Measurements from ENCODE around the gene MAD2L2.
A peak's percentile ranks its signal among the peaks of the same experiment; 100 is the strongest.

The MAD2L2 gene

GRCh38 chr1:11690397-11691301 is 9.7 kb upstream of the MAD2L2 start:
- Histone ChIP-seq H3K27ac (ENCODE audit: low read depth, low read length) (no peak overlapping the region), H3K4me3 (ENCODE audit: low read length) (no peak overlapping the region), H3K27me3 (ENCODE audit: control insufficient read depth, insufficient read depth, low read length) (peaks cover 20% of the 10 kb centered on the region), H3K4me1 (ENCODE audit: control insufficient read depth, insufficient read depth, low read length) (no peaks in the 10 kb centered on the region), H3K36me3 (ENCODE audit: control insufficient read depth, insufficient read depth, low read length) (no peaks in the 10 kb centered on the region), H3K9ac (ENCODE audit: low read length) (no peak overlapping the region)

GRCh38 chr1:11688506-11688905 is 7.6 kb upstream of the MAD2L2 start:
- Histone ChIP-seq H3K36me3 (ENCODE audit: control insufficient read depth, insufficient read depth, low read length) (no peaks in the 10 kb centered on the region), H3K4me1 (ENCODE audit: control insufficient read depth, insufficient read depth, low read length) (no peaks in the 10 kb centered on the region), H3K27ac (ENCODE audit: low read depth, low read length) (no peak overlapping the region), H3K9ac (ENCODE audit: low read length) (no peak overlapping the region), H3K27me3 (ENCODE audit: control insufficient read depth, insufficient read depth, low read length) (peaks cover 14% of the 10 kb centered on the region), H3K4me3 (ENCODE audit: low read length) (no peak overlapping the region)

- no peaks in the 10 kb centered on the region for H3K4me1 ChIP-seq (ENCODE audit: control insufficient read depth, insufficient read depth, low read length)
- H3K27me3 ChIP-seq (ENCODE audit: control insufficient read depth, insufficient read depth, low read length): peaks cover under 1% of the 10 kb centered on the region
Measured at GRCh38 chr1:11685210-11685752, 4.3 kb upstream of the MAD2L2 start.

GRCh38 chr1:11684070-11684469 is 3.1 kb upstream of the MAD2L2 start:
- H3K27me3 ChIP-seq (ENCODE audit: control insufficient read depth, insufficient read depth, low read length): no peaks in the 10 kb centered on the region
- no peak overlapping the region for H3K4me3 ChIP-seq (ENCODE audit: low read length)
- H3K27ac ChIP-seq (ENCODE audit: low read depth, low read length): no peak overlapping the region
- H3K36me3 ChIP-seq (ENCODE audit: control insufficient read depth, insufficient read depth, low read length): no peaks in the 10 kb centered on the region
- H3K9ac ChIP-seq (ENCODE audit: low read length): no peak overlapping the region
- no peaks in the 10 kb centered on the region for H3K4me1 ChIP-seq (ENCODE audit: control insufficient read depth, insufficient read depth, low read length)

More at GRCh38 chr1:11685210-11685752, 4.3 kb upstream of the MAD2L2 start:
- H3K36me3 ChIP-seq (ENCODE audit: control insufficient read depth, insufficient read depth, low read length): no peaks in the 10 kb centered on the region
- no peak overlapping the region for H3K9ac ChIP-seq (ENCODE audit: low read length)
- no peak overlapping the region for H3K27ac ChIP-seq (ENCODE audit: low read depth, low read length)
- H3K4me3 ChIP-seq (ENCODE audit: low read length): no peak overlapping the region

GRCh38 chr1:11682799-11683198 is 1.9 kb upstream of the MAD2L2 start:
- Histone ChIP-seq H3K27ac (ENCODE audit: low read depth, low read length) (no peak overlapping the region), H3K4me3 (ENCODE audit: low read length) (no peak overlapping the region), H3K36me3 (ENCODE audit: control insufficient read depth, insufficient read depth, low read length) (no peaks in the 10 kb centered on the region), H3K27me3 (ENCODE audit: control insufficient read depth, insufficient read depth, low read length) (no peaks in the 10 kb centered on the region), H3K4me1 (ENCODE audit: control insufficient read depth, insufficient read depth, low read length) (no peaks in the 10 kb centered on the region), H3K9ac (ENCODE audit: low read length) (no peak overlapping the region)

DNA sequence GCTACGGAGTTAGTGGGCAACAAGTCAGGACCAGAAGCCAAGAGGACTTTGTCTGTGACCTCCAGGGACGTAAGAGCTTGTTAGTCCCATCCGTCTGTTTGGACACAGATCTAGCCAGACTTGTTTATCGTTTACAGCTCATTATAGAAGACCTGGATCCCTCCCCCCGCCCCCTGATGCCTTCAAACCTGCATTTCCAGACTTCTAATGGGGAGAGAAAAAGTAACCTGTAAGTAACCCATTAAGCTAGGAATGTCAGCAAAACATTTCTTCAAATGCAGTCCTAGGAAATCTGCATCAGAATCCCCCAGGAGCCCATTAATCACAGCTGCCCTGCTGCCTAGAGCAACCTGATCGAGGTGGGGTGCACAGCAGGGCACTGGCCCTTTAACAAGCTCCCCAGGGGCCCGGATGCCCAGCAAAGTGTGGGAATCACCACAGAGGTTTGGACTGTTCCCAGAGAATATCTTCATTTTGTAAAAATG is 1.4 kb upstream of the MAD2L2 start:
- Histone ChIP-seq H3K27me3 (ENCODE audit: control insufficient read depth, insufficient read depth, low read length) (no peaks in the 10 kb centered on the region), H3K4me3 (ENCODE audit: low read length) (no peak overlapping the region), H3K27ac (ENCODE audit: low read depth, low read length) (no peak overlapping the region), H3K4me1 (ENCODE audit: control insufficient read depth, insufficient read depth, low read length) (no peaks in the 10 kb centered on the region), H3K36me3 (ENCODE audit: control insufficient read depth, insufficient read depth, low read length) (no peaks in the 10 kb centered on the region), H3K9ac (ENCODE audit: low read length) (no peak overlapping the region)

DNA sequence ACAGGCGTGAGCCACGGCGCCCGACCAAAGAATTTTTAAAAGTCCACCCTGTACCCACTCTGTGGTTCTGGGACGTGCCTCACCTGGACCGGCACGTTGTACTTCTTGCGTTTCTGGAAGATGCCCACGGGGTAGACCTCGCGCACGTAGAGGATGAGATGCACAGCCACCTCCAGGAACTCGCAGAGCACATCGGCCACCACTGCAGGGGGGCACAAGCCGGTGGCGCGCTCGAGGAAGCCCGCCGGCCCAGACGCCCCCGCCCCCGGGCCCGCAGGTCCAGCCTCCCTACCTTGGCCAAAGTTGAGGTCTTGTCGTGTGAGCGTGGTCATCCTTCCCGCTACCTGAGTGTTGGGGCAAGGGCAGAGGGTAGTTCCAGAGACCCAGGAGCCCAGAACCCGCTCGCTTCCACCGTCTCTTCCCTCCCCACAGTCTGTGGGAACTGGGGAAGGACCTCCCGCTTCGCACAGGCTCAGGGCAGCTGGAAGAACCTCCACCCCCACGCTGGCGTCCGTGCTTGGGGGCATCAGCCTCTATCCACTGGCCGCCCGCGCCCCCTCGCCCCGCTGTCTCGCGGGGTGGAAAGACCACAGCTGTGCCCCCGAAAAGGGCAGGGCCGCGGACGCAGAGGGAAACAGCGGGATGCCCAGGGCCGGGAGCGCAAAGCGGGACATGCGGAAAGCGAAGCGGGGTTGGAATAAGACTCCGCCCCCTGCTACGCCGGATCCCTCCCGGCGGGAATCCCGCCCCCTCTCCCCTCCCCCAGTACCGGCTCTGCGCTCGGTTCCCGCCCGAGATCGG is 478 bp downstream of the MAD2L2 start:
- Histone ChIP-seq H3K4me3 (ENCODE audit: low read length) (peak overlapping the region; percentile 77), H3K9ac (ENCODE audit: low read length) (peak overlapping the region; percentile 19), H3K27me3 (ENCODE audit: control insufficient read depth, insufficient read depth, low read length) (no peaks in the 10 kb centered on the region), H3K27ac (ENCODE audit: low read depth, low read length) (peak overlapping the region; percentile 81), H3K4me1 (ENCODE audit: control insufficient read depth, insufficient read depth, low read length) (no peaks in the 10 kb centered on the region), H3K36me3 (ENCODE audit: control insufficient read depth, insufficient read depth, low read length) (peaks cover 5% of the 10 kb centered on the region)

GRCh38 chr1:11678442-11678841 is 2.5 kb downstream of the MAD2L2 start:
- no peak overlapping the region for H3K27ac ChIP-seq (ENCODE audit: low read depth, low read length)

GRCh38 chr1:11676386-11677103 is 4.4 kb downstream of the MAD2L2 start:
- no peak overlapping the region for H3K9ac ChIP-seq (ENCODE audit: low read length)
- H3K27me3 ChIP-seq (ENCODE audit: control insufficient read depth, insufficient read depth, low read length): no peaks in the 10 kb centered on the region
- H3K4me3 ChIP-seq (ENCODE audit: low read length): no peak overlapping the region
- H3K36me3 ChIP-seq (ENCODE audit: control insufficient read depth, insufficient read depth, low read length): peaks cover 8% of the 10 kb centered on the region
- no peaks in the 10 kb centered on the region for H3K4me1 ChIP-seq (ENCODE audit: control insufficient read depth, insufficient read depth, low read length)
- no peak overlapping the region for H3K27ac ChIP-seq (ENCODE audit: low read depth, low read length)

More at GRCh38 chr1:11678442-11678841, 2.5 kb downstream of the MAD2L2 start:
- Histone ChIP-seq H3K27me3 (ENCODE audit: control insufficient read depth, insufficient read depth, low read length) (no peaks in the 10 kb centered on the region), H3K4me1 (ENCODE audit: control insufficient read depth, insufficient read depth, low read length) (no peaks in the 10 kb centered on the region), H3K9ac (ENCODE audit: low read length) (no peak overlapping the region), H3K4me3 (ENCODE audit: low read length) (no peak overlapping the region), H3K36me3 (ENCODE audit: control insufficient read depth, insufficient read depth, low read length) (peaks cover 8% of the 10 kb centered on the region)

GRCh38 chr1:11675325-11675724 is 5.6 kb downstream of the MAD2L2 start:
- Histone ChIP-seq H3K4me1 (ENCODE audit: control insufficient read depth, insufficient read depth, low read length) (no peaks in the 10 kb centered on the region), H3K36me3 (ENCODE audit: control insufficient read depth, insufficient read depth, low read length) (peaks cover 8% of the 10 kb centered on the region), H3K27ac (ENCODE audit: low read depth, low read length) (no peak overlapping the region), H3K4me3 (ENCODE audit: low read length) (no peak overlapping the region), H3K9ac (ENCODE audit: low read length) (no peak overlapping the region), H3K27me3 (ENCODE audit: control insufficient read depth, insufficient read depth, low read length) (no peaks in the 10 kb centered on the region)

DNA sequence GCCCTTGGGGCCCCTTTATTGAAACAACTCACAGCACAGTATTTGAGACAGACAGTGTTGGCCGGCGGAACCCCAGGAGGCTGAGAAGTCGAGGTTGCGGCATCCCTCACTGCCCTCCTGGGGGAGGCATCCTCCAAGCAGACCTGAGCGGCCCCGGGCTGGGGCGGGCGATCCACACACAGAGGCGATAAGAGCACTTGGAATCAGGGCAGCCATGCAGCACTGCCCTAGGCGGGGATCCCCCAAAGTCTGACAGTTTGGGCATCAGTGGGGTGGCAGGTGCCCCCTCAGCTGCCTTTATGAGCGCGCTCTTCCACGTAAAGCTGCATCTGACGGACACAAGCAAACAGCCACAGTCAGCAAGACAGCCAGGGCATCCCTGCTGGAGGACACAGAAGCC is 6.5 kb downstream of the MAD2L2 start:
- H3K27me3 ChIP-seq (ENCODE audit: control insufficient read depth, insufficient read depth, low read length): no peaks in the 10 kb centered on the region
- H3K4me3 ChIP-seq (ENCODE audit: low read length): no peak overlapping the region
- H3K4me1 ChIP-seq (ENCODE audit: control insufficient read depth, insufficient read depth, low read length): no peaks in the 10 kb centered on the region
- H3K27ac ChIP-seq (ENCODE audit: low read depth, low read length): no peak overlapping the region
- H3K36me3 ChIP-seq (ENCODE audit: control insufficient read depth, insufficient read depth, low read length): peaks cover 8% of the 10 kb centered on the region
- H3K9ac ChIP-seq (ENCODE audit: low read length): no peak overlapping the region

All from rectal smooth muscle tissue (tissue), 1 donor.